ENCODE results near the gene HOXD3. TPM values are rescaled to one million over a fixed set of nuclear protein-coding genes. Genes with fewer than 3 reads are reported as not detected.

Gene HOXD3
- total RNA-seq, 4 donors from 2014 or later: 10.5 to 11.7 (median 11.0) TPM

GRCh38 chr2:176114120-176114929 lies 42.8 kb upstream of the HOXD3 start:
- no peaks in the 10 kb centered on the region for H3K9me3 ChIP-seq
- H3K36me3 ChIP-seq: no peaks in the 10 kb centered on the region
- no peak overlapping the region for H3K4me3 ChIP-seq
- TF ChIP-seq CTCF (IDR thresholded peaks at IDR 0.05) (no peak), POLR2A (IDR thresholded peaks at IDR 0.05) (no peak), EP300 (IDR thresholded peaks at IDR 0.05) (no peak)
- no peak for DNase-seq (ENCODE audit: low spot score in 2 of 2)
- no peak overlapping the region for H3K27ac ChIP-seq
- 37 to 39% methylated on average over 26 of the region's 26 CpGs for WGBS, 2 donors
- H3K27me3 ChIP-seq: peaks cover 0 to 100% of the 10 kb centered on the region in 2 donors
- H3K4me1 ChIP-seq: peaks cover 0 to 23% (median 0%) of the 10 kb centered on the region in 4 donors

- H3K4me3 ChIP-seq: no peak overlapping the region
- DNase-seq (ENCODE audit: low spot score in 2 of 2): no peak
- 51 to 52% methylated on average over 16 of the region's 16 CpGs for WGBS, 2 donors
- no peak overlapping the region for H3K27ac ChIP-seq
- H3K9me3 ChIP-seq: no peaks in the 10 kb centered on the region
- peaks cover 0 to 100% of the 10 kb centered on the region in 2 donors for H3K27me3 ChIP-seq
- no peaks in the 10 kb centered on the region for H3K36me3 ChIP-seq
- TF ChIP-seq EP300 (IDR thresholded peaks at IDR 0.05): no peak
- TF ChIP-seq POLR2A (IDR thresholded peaks at IDR 0.05): no peak
- TF ChIP-seq CTCF (IDR thresholded peaks at IDR 0.05): no peak
- H3K4me1 ChIP-seq: peaks cover 0 to 23% (median 0%) of the 10 kb centered on the region in 4 donors
Measured at GRCh38 chr2:176114930-176115625, 42.0 kb upstream of the HOXD3 start.

GRCh38 chr2:176115883-176116813 lies 41.0 kb upstream of the HOXD3 start, which contains the start of gene HOXD10:
TSS of gene HOXD10 (plus strand) at chr2:176116778. CDS start at chr2:176116834, 56 bp downstream.
- Histone ChIP-seq H3K27ac (peak within 1 kb of the TSS in 1 of 4 donors; percentile 16), H3K4me3 (peak within 1 kb of the TSS in 1 of 4 donors; percentile 29), H3K27me3 (peaks cover 3 to 100% of the 10 kb centered on the region in 2 donors), H3K36me3 (no peaks in the 10 kb centered on the region), H3K4me1 (peaks cover 0 to 21% (median 0%) of the 10 kb centered on the region in 4 donors), H3K9me3 (no peaks in the 10 kb centered on the region)
- peak in 1 of 2 donors; percentile 8 for TF ChIP-seq EP300 (IDR thresholded peaks at IDR 0.05)
- peak in 3 of 5 experiments; percentile 9 to 40 (median 15) for TF ChIP-seq CTCF (IDR thresholded peaks at IDR 0.05)
- TF ChIP-seq POLR2A (IDR thresholded peaks at IDR 0.05): no peak
- DNase-seq (ENCODE audit: low spot score in 2 of 2): no peak
- WGBS, 2 donors: 7% methylated on average over 61 to 62 of the region's 66 CpGs

- Histone ChIP-seq H3K36me3 (no peaks in the 10 kb centered on the region), H3K27ac (peak overlapping the region in 1 of 4 donors; percentile 16), H3K4me3 (peak overlapping the region in 1 of 4 donors; percentile 29), H3K9me3 (no peaks in the 10 kb centered on the region), H3K4me1 (peaks cover 0 to 27% (median under 1%) of the 10 kb centered on the region in 4 donors), H3K27me3 (peaks cover 9 to 100% of the 10 kb centered on the region in 2 donors)
- TF ChIP-seq POLR2A (IDR thresholded peaks at IDR 0.05) (no peak), EP300 (IDR thresholded peaks at IDR 0.05) (no peak), CTCF (IDR thresholded peaks at IDR 0.05) (no peak)
- 13 to 19% methylated on average over 30 to 40 of the region's 40 CpGs for WGBS, 2 donors
- no peak for DNase-seq (ENCODE audit: low spot score in 2 of 2)
Measured at GRCh38 chr2:176117162-176117822, 39.8 kb upstream of the HOXD3 start.
